Measurements from ENCODE around the gene EIF2D.
"Not testable (repeated sequence)": the region's sequence is repeated elsewhere in the genome, so short reads cannot be mapped to it uniquely, and the experiment has no call there.

The EIF2D gene

GRCh38 chr1:206612129-206612876 is at the start of gene EIF2D:
Gene EIF2D, minus strand, starts transcription at chr1:206612465. Its CDS starts 123 bp downstream, at chr1:206612342.
- DNase-seq (ENCODE audit: low read depth, low spot score) = no peak
- H3K27ac ChIP-seq = peak within 1 kb of the TSS; percentile 71

GRCh38 chr1:206661161-206661820 is 49.0 kb upstream of the EIF2D start:
- no peak for DNase-seq (ENCODE audit: low read depth, low spot score)
- no peak overlapping the region for H3K27ac ChIP-seq

DNA sequence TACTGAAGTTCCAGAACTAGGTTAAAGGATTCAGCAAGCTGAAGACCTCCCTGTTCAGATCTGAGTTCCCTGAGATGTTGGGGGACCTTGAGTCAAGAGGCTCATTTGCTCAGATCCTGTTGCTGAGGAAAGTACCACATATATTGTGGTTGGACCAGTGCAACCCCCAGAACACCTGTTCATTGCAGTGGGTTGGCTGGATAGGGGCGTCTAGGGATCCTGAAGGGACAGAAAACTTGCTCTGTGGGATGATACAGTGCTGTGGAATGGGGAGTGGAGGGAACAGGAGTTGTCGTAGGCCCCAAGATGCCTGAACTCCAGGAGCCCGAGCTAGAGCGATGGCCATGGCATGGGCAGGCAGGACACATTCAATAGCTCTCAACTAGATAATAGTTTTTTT is 47.9 kb upstream of the EIF2D start:
- DNase-seq (ENCODE audit: low read depth, low spot score) = no peak
- H3K27ac ChIP-seq = no peak overlapping the region

DNA sequence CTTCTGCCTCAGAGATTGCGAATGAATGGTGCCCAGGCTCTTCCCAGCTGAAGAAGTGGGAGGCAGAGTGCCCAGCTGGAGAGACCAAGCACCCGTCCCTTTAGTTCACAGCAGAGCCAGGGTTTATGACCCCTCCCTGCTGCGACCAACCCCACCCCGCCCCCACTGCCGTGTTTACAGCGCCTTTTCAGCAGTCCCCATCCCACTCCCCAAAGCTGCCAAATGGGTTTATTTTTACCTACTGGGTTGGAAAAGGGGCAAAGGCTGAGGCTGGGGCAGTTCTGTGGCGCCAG is 46.7 kb upstream of the EIF2D start:
- no peak for DNase-seq (ENCODE audit: low read depth, low spot score)
- H3K27ac ChIP-seq = no peak overlapping the region

DNA sequence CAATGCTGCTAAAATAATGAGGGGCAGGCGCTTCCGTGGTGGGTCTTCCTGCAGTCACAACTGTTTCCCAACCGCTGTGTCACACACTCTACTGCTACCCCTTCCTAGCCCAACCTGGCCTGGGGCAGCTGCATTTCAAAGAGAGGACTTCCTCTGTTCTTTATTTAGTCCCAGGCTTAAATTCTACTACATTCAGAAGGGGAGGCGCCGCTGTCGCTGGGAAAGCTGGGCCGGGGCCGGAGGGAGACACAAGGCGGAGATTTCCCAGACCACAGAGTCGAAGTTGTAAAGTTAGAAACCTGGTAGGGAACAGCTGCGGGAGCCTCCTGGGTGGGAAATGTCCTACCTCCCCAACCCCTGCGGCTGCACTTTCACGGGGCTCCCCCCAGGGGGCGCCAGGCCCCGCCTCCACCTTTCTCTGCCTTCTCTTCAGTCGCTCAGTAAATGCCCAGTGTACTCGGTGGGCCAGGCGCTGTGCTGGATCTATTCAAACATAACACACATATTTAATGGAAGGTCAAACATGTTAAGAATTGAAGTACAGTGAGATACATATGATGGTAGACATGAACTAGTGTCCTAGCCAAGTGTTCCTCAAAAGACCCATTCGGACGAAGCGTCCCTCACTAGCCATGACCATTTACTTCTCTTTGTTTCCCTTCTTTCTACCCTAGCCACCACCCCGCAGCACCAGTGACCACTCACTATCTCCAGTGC is 46.2 kb upstream of the EIF2D start:
- no peak overlapping the region for H3K27ac ChIP-seq
- DNase-seq (ENCODE audit: low read depth, low spot score) = no peak

- H3K27ac ChIP-seq = no peak overlapping the region
- no peak for DNase-seq (ENCODE audit: low read depth, low spot score)
Observed at GRCh38 chr1:206657751-206658150, 45.5 kb upstream of the EIF2D start.

- no peak for DNase-seq (ENCODE audit: low read depth, low spot score)
- no peak overlapping the region for H3K27ac ChIP-seq
Observed at GRCh38 chr1:206656936-206657335, 44.7 kb upstream of the EIF2D start.

DNA sequence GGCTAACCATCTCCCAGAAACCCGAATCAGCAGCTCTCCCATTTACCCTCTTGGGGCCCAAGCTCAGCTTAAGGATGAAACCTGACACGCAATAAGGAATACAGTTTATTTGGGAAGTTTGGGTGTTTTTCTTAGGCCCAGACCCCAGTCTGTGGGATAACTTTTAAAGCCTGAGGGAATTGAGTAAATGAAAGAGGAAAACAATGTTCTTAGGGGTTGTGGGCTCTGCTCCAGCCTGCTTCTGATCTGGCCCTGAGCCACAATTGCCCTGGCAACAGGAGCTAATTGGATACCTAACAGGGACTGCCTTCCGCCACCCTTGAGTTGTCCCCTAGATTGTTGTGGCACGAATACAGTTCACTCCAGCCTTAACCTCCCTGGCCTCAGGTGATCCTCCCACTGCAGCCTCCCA is 43.2 kb upstream of the EIF2D start:
- no peak for DNase-seq (ENCODE audit: low read depth, low spot score)
- no peak overlapping the region for H3K27ac ChIP-seq

- peak overlapping the region; percentile 27 for H3K27ac ChIP-seq
- DNase-seq (ENCODE audit: low read depth, low spot score) = no peak
Observed at GRCh38 chr1:206654828-206655227, 42.6 kb upstream of the EIF2D start.

DNA sequence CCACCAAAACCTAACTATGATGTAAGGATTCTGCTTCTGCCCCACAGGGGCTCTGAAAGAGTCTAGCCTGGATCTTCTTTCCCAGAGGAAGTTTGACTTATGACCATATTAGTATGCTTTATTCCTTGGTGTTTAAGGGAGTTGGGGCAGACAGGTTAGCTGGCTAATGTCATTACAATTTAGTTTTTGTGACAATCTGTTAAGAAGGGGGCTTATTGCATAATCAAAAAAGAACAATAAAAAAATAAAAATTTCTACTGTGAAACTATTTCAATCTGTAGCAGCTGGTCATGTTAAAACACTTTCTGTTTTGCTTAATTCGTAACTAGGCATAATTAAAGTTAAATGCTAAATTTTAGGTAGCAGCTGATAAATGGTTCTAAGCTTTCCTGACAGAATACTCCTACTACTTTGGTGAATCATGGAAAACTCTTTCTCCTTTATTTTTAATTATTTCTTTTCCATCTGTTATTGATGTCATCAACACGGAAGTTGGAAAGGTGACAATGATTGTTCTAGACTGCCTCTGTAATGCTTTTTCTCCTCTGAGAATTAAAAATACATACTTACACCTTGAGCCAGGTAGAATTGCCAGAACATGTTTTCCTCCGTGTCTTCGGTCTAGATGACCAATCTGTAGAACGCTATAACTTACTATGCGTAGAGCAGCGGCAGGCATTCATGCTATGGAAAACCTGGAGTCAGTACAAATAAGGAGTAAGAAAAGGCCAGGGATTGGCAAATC is 41.6 kb upstream of the EIF2D start:
- DNase-seq (ENCODE audit: low read depth, low spot score) = no peak
- H3K27ac ChIP-seq = peak overlapping the region; percentile 27

DNA sequence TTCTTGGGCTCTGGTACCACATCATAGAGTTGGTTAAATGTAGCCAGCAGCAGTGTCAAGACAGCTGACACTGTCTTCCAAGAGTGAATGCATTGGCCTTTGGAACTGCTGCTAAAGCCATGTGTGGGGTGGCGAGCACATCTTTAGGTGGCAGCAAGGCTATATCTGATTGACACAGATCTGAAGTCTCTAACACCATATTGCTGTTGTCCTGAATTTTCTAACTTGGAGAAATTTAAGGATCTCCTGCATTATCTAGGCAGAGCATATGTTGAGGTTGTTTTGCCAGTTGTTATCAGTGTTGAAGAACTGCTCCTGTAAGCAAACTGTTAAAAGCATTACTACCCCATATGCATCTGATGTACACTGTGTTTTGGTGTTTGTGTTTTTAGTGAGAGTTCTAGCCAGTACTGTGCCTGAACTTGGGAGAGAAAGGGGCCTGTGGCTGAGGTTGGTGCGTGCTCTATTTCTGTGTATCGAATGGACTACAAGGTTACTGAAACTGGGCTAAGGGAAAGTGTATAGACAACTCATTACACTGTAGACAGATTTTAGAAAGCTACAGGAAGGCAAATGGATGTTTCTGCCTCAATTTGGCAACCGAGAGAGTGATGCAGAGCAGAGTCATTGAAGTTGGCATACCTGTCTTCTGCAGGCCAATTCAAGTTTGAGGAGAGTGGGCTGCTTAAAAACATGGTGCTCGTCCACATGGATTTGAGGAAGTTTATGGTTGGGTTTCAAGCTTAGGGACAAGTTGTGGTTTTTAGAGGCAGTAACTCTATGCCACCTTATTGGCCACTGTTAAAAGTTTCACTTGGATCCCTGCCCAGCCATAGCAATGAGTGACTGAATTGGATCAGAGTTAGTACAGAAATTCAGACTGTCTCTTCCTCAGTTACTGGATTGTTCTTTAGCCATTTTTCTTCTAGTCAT is 40.0 kb upstream of the EIF2D start:
- no peak for DNase-seq (ENCODE audit: low read depth, low spot score)
- peak overlapping the region; percentile 27 for H3K27ac ChIP-seq

DNA sequence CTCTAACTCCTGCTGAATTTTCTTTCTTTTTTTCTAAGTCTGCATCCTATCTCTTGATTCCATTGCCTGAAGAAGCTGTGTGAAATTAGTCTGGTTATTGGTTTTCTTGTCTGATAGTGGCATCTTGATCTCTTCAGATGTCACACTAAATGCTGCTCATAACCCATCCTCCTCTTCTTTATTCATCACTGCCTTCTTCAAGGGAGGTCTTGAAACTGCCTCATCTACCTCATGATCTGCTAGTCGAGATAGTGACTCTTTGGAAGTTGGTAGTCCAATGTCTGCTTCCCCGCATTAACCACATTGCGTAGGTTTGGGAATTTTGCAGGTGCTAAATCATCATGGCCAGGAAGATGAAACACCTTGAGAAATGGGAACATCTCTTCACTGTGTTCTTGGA is 38.7 kb upstream of the EIF2D start:
- no peak overlapping the region for H3K27ac ChIP-seq
- DNase-seq (ENCODE audit: low read depth, low spot score) = no peak

DNA sequence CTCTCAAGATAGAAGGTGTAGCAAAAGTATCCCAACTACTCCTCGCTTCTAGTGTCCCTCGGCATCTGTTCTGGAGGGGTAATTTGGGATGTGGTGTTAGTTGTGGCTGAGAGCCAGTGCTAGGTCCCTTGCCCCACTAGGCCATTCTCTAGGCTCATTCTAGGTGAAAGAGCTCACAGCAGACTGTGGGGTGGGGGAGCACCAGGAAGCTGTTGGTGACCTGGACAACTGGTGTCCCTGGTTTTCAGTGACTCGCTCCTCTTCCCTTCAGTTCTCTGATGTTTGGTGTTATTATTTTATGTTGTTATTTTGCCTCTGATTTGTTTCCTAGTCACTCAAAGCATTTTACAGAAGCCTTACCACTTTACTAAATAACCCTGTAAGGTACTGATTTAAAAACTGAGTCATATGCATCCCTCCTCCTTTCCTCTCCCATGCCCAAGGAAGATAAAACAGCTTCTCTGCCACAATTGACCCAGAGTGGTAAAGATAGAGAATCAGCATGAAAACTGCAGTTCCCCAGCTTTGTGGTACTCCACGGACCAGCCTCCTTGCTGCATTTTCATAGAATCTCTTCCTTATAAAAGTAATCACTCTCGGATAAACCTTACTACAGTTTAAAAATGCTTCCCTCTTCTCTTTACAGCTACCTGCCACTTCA is 37.1 kb upstream of the EIF2D start:
- no peak overlapping the region for H3K27ac ChIP-seq
- DNase-seq (ENCODE audit: low read depth, low spot score) = no peak

- H3K27ac ChIP-seq = no peak overlapping the region
- no peak for DNase-seq (ENCODE audit: low read depth, low spot score)
Observed at GRCh38 chr1:206647224-206647623, 35.0 kb upstream of the EIF2D start.

DNA sequence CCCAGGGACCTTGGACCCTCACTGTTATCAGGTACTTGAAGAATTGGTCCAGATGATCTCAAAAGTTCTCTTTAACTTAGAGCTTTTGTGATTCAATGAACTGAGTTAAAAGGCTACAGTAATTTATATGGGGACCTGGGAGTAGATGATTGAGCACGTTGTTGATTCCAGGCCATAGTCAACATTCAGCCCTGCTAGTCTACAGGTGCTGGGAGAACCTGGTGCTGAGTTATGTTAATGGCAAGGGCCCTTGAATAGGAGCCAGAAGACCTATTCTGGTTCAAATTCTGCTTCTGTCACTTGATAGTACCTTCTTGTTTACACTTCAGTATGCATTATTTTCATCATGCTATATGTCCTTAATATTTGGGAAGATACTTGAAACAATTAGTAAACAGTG is 34.2 kb upstream of the EIF2D start:
- no peak for DNase-seq (ENCODE audit: low read depth, low spot score)
- H3K27ac ChIP-seq = no peak overlapping the region

- DNase-seq (ENCODE audit: low read depth, low spot score) = no peak
- no peak overlapping the region for H3K27ac ChIP-seq
Observed at GRCh38 chr1:206643118-206643698, 30.9 kb upstream of the EIF2D start.

GRCh38 chr1:206642074-206642473 is 29.8 kb upstream of the EIF2D start:
- H3K27ac ChIP-seq; DNase-seq (ENCODE audit: low read depth, low spot score): not testable (repeated sequence)

- H3K27ac ChIP-seq = peak overlapping the region; percentile 63
- no peak for DNase-seq (ENCODE audit: low read depth, low spot score)
Observed at GRCh38 chr1:206637605-206638004, 25.3 kb upstream of the EIF2D start.

GRCh38 chr1:206636671-206637070 is 24.4 kb upstream of the EIF2D start:
- no peak for DNase-seq (ENCODE audit: low read depth, low spot score)
- H3K27ac ChIP-seq = peak overlapping the region; percentile 63
